T-helper 2 cell treated with Interferon-gamma antibody and Interleukin-4, amounts not matched to agents 100 ng/mL and 5 ng/mL, for 36 hours (primary cell): ENCODE data around the gene UBA1. TPM values are rescaled to one million over a fixed set of nuclear protein-coding genes. Genes with fewer than 3 reads are reported as not detected.

Experiments used
- intact Hi-C: fragments of 100-400 bp; cut with micrococcal nuclease; formaldehyde crosslinking; loops from one replicate; pipeline ENCODE4 v1.15.1; 2023
- total RNA-seq: library from RNA; stranded (reverse); gene quantifications from 2 replicates; pipeline ENCODE4 v1.2.3, GENCODE V29; 2022

The UBA1 gene
- total RNA-seq, 1 donor from 2014 or later: 197 TPM

DNA sequence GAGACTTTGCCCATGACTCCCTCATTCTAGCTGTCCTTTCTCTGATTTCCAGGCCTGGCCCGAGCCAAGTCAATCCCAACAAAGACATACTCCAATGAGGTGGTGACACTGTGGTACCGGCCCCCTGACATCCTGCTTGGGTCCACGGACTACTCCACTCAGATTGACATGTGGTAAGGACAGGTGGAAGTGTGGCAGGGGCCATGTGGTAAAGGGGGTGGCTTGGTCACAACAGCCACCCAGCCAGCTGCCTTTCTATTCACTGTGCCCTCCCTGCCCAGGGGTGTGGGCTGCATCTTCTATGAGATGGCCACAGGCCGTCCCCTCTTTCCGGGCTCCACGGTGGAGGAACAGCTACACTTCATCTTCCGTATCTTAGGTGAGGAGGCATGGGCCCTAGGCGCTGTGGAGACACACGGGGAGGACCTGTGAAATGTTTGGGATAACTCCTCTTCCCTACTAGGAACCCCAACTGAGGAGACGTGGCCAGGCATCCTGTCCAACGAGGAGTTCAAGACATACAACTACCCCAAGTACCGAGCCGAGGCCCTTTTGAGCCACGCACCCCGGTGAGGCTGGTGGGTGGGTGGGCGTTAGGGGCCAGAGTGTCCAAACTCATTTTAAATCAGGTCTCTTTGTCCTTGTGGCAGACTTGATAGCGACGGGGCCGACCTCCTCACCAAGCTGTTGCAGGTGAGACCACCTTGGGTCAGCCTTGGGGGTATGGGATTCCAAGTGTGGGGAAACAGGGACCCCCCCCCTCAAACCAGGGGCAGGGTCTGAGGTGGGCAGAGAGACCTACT is 33.1 kb downstream of the UBA1 start:
- intact Hi-C loops: no loop called here

DNA sequence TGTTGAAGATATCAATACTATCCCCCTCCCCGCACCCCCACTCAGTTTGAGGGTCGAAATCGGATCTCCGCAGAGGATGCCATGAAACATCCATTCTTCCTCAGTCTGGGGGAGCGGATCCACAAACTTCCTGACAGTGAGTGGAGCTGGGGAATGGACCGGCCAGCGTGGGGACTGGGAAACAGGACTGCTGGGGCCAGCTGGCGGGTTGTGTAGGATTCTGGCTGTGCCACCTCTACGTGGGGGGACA is 33.6 kb downstream of the UBA1 start:
- intact Hi-C loops: no loop called here

DNA sequence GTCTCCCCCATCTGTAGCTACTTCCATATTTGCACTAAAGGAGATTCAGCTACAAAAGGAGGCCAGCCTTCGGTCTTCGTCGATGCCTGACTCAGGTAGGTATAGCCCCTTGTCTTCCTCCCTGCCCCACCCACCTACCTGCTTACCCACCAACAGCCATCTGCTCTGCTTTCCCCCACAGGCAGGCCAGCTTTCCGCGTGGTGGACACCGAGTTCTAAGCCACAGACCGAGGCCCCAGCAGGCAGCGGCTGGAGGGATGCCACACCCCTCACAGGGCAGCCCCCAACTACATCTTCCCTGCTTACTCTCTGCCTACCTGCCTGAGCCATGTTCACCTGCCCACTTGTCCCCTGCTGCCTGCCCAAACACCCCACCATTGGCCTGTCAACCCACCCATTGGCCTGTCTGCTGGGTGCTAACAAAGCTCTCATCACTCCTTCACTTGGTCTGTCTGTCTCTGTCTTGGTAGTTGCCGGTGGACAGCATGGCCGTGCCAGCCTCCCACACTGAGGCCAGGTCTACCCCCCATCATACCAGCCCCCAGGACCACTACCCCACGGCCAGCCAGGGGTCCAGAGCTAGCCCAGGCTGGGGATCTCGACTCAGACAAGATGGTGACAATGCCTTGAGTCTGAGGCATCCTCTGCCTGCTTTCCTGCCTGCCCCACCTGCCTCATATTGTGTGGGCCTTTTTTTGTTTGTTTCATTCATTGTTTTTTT is 35.1 kb downstream of the UBA1 start:
- intact Hi-C loops: no loop called here

DNA sequence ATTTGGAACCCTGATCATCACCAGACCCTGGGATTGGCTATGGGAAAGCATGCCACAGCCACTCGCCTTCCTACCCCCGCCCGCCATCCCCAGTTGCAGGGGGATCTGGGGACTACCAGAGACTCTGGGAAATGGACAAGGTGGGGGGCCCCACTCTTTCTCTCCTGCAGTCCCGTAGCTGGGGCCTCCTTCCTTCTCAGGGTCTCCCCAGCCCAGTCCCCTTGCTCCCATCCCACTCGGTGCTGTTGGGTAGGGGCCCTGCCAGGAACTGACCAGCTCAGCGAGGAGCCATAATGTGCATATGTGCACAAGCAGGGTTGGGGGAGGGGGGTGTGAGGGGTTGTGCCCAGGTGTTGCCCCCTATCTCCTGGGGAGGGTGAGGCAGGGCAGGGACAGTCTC is 35.8 kb downstream of the UBA1 start:
- intact Hi-C loops: no loop called here

DNA sequence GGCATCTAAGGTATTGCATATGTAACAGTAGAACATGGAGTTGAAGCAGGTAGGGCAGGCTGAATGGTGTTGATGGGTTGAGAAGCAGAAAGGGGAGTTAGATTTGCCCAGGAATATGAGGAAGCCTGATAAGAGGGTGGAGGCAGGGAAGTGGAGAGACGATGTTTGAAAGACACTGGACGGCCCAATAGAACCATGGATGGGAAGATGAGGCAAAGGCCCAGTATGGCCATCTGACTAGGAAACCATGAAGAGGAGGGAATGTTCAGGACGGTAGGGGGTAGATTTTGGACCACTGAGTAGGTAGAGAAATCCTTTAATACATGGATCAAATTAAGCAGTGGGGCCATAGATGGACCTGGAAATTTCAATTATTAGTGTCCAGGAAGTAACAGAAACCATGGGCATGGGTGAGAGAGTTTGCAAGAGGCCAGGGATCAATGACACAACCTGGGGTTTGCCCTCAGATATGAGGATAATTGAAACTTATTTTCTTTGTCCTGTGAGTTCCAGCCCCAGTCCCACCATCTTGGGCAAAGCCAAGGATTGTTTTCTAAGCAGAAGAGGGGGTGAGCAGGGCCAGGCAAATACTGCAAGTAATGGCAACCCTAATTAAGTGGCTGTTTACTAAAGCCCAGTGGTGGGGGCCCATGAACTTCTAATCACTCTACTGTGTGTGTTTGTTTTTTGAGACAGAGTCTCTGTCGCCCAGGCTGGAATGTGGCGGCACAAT is 36.7 kb downstream of the UBA1 start:
- intact Hi-C loops: loop anchor here (5.0 kb wide), 2 partner anchors 152 to 772 kb away; partner anchors contain the start of gene ZNF182

DNA sequence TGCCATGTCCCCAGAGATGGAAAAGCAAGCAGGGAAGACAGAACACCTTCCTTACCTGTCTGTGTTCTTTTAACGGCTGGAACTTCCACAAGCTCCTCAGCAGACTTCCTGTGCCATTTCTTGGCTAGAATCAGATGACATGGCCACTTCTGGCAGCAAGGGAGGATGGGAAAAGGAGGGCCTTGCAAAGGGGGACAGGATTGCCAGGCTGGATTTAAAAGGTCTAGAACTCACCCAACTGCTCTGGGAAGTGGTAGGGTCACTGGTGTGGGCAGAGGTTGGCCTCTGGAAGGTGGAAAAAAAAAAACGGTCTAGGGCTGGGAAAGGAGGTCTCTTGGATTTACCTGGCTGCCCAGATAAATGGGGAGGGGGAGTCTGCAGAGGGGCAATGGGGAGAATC is 37.5 kb downstream of the UBA1 start:
- intact Hi-C loops: loop anchor here (5.0 kb wide), 2 partner anchors 151 to 771 kb away; partner anchors contain the start of gene ZNF182

DNA sequence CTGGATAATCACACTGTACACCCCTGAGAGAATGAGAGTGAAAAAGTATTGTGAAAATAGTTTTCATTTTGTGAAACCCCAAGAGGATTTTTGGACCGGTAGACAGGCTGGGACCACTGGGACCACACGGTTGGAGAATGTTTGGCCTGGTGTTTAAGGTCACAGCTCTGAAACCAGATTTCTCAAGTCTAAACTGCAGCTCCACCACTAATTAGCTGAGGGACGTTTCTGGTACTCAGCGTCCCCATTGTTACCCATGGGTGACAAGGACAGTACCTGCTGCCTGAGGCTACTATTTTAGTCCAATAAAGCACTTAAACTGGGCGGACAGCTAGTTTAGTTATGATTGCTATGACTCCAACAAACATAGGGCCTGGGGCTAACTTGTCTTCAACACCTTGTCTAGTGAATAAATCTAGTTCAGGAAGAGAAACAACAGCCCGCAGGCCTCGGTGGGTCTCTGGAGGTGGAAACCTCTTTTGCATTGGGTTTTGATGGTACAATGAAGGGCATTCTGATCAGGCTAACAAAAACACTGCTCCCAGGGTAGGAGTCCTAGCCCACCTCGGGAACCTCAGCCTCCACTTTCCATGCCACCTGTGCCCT is 38.7 kb downstream of the UBA1 start:
- intact Hi-C loops: loop anchor here (2.0 to 5.0 kb wide), 3 partner anchors 150 to 770 kb away; partner anchors contain the start of genes UXT and ZNF182

DNA sequence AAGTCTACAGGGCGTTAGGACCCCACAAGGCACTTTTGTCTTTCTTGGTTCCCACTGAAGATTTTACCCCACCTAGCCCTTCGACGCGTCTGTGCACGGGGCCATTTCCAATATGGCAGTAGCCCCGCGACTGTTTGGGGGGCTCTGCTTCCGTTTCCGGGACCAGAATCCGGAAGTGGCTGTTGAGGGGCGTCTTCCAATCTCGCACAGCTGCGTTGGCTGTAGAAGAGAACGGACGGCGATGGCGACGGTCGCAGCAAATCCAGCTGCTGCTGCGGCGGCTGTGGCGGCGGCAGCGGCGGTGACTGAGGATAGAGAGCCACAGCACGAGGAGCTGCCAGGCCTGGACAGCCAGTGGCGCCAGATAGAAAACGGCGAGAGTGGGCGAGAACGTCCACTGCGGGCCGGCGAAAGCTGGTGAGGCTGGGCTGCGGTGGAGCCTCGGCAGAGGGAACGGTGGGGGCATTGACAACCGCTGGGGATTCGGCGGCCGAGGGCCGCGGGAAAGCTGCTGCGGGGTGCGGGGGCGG is 39.2 kb downstream of the UBA1 start, which contains the start of gene USP11:
TSS of gene USP11 (plus strand) at position 207 of the 530 bp plus-strand sequence. CDS start at position 242, 35 bp downstream.
- intact Hi-C loops: loop anchor here (1.0 to 5.0 kb wide), 7 partner anchors 15 to 769 kb away; partner anchors contain the start of genes CDK16, NDUFB11, UBA1 and UXT

DNA sequence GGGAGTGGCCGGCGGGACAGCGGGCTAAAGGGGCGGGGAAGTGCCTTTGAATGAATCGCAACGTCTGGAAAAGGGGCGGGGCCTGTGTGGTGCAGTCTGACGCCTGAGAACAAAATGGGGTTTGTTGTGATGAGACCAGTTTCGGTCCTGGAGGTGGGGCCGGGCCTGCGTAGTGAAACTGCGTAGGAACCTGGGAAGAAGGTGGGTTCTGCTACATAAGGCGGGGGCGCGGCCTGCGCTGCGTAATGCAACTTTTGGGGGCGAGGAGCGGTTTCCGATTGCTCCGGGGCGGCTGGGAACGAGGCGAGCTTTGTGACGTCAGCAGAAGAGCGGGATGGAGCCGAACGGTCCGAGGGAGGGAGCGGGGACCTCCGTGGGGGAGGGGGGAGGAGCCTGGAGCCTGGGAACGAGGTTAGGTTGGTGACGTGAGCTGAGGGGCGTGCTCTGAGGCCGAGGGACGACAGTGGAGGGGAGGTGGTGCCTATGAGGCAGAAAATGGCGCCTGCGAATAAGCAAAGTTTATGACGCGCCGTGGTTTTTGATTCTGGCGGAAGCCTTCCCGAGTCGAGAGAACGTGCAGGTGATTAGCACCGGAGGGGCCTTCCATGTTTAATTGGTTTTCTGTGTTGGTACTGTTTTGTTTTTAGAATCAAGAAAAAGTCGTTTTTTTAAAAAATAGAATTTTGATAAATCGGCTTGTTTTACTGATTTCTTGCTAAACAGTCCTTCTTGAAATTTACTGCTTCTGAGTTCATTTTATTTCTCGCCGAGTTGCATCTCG is 39.9 kb downstream of the UBA1 start:
- intact Hi-C loops: loop anchor here (1.0 to 5.0 kb wide), 7 partner anchors 15 to 769 kb away; partner anchors contain the start of genes CDK16, NDUFB11, UBA1 and UXT

DNA sequence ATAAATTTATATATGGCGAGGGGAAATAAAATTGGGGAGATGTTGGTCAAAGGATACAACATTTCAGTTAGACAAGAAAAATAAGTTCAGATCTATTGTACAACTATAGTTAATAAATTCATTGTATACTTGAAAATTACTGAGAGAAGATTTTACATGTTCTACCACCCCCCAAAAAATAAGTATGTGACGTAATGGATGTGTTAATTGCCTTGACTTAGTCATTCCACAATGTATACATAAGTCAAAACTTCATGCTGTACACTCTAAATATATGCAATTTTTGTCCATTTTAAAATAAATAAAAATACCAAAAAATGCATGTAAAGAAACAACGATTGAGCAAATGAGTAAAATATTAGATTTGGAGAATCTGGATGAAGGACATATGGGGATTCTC is 41.0 kb downstream of the UBA1 start:
- intact Hi-C loops: loop anchor here (5.0 kb wide), 2 partner anchors 148 to 768 kb away; partner anchors contain the start of gene ZNF182

DNA sequence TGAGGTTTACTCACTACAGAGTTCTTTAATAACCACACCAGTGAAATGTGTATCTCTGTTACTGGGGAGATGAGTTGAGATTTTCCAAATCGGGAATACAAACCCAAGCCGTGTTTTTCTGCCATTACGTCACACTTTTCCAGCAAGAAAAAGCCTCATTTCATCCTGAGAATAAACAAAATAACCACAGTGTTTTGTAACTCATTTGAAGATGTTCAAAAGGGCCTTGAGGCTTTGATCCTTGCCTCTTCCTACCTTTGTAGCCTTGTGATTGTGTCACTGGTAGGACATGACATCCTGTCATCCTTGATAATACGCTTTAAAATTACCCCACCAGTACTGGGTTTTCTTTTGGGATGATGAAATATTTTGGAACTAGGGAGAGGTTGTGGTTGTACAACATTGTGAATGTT is 42.1 kb downstream of the UBA1 start:
- intact Hi-C loops: no loop called here

DNA sequence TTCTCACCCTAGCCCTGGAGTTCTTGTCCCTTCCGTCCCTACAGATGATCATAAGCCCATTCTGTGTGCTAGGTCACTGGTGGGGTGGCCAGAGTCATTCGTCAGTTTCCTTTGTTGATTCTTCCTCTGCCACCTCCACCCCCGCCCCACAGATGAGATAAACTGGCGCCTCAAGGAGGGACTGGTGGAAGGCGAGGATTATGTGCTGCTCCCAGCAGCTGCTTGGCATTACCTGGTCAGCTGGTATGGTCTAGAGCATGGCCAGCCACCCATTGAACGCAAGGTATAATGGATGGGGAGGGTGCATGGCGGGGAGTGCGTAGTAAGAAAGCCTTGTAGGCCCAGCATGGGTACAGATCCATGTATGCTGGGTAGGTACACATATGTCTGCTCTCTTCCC is 45.6 kb downstream of the UBA1 start:
- intact Hi-C loops: no loop called here

DNA sequence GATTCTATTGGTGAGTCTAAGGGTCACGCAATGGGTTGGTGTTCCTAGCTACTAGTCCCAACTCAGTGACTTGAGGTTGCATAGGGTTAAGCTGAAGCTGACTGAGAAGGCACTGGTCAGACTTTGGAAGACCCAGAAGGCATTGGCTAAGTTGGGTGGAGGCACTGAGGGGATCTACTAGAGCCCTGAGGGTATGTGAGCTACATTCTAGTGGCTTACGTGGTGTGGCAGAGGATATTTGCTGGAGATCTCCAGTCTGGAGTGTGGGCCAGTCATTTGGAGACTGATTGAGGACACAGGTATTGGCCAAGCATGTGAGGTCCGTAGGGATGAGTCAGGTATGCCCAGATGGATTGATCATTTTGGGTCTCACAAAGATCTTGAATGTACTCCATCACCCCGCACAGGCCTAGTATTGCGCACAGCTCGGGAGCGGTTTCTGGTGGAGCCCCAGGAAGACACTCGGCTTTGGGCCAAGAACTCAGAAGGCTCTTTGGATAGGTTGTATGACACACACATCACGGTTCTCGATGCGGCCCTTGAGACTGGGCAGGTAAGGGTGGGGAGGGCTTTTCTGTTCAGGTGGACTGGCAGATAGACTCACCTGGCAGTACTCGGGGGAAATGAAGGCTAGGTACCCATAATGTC is 46.4 kb downstream of the UBA1 start:
- intact Hi-C loops: no loop called here

DNA sequence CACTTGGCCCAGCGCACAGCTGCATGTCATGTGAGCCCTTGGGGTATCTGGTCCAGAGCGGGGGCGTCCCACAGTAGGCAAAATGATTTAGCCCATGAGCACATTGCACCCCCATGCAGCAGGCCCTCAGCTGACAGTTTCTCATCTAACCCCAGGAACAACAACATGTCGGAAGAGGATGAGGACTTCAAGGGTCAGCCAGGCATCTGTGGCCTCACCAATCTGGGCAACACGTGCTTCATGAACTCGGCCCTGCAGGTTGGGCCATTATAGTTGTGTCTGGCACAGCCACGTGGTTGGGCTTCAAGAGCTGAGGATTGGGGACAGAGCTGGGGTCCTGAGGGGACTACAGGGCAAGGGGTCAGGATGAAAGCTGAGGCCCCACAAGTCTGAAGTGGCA is 47.0 kb downstream of the UBA1 start:
- intact Hi-C loops: no loop called here

DNA sequence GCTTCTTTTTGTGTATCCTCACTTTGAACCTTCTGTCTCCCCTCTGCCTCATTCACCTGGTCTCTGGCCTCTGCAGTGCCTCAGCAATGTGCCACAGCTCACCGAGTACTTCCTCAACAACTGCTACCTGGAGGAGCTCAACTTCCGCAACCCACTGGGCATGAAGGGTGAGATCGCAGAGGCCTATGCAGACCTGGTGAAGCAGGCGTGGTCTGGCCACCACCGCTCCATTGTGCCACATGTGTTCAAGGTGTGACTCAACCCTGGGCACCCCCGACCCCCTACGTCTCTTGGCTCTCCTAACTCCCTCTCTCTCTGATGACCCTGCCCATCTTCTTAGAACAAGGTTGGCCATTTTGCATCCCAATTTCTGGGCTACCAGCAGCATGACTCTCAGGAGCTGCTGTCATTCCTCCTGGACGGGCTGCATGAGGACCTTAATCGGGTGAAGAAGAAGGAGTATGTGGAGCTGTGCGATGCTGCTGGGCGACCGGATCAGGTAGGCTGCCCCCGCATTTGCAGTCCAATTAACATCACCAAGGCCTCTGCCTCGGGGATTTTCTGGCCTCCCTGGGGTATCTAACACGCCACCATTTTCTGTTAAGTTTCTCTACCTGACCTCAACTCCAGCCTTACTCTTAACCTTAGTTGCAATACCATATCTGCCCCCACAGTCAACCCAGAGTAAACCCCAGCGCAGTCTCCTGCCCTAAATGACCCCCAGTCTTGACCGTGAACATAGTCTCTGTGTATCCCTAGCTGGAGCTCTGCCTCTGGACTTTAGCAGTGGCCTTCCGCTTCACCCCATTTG is 47.8 kb downstream of the UBA1 start:
- intact Hi-C loops: no loop called here

DNA sequence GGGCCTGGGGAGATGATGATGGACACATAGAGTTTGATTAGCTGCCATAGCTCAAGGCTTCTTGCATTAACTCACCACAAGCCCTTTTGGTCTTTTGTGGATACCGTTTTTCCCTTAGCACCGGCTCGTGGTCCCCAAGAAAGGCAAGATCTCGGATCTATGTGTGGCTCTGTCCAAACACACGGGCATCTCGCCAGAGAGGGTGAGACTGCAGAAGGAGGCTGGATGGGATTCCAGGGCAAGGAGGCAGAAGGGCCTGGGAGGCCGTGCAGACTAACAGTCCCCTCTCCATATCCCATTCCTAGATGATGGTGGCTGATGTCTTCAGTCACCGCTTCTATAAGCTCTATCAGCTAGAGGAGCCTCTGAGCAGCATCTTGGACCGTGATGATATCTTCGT is 48.7 kb downstream of the UBA1 start:
- intact Hi-C loops: no loop called here

DNA sequence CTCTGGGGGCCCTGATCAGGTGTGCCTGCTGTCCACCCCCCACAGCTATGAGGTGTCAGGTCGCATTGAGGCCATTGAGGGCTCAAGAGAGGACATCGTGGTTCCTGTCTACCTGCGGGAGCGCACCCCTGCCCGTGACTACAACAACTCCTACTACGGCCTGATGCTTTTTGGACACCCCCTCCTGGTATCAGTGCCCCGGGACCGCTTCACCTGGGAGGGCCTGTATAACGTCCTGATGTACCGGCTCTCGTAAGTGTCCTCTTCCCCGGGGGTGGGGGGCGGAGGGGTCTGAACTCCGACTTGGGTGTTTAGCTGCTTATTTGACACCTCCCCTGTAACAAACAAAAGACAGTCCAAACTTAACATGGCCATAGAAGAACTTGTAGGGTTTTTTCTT is 49.7 kb downstream of the UBA1 start:
- intact Hi-C loops: no loop called here

DNA sequence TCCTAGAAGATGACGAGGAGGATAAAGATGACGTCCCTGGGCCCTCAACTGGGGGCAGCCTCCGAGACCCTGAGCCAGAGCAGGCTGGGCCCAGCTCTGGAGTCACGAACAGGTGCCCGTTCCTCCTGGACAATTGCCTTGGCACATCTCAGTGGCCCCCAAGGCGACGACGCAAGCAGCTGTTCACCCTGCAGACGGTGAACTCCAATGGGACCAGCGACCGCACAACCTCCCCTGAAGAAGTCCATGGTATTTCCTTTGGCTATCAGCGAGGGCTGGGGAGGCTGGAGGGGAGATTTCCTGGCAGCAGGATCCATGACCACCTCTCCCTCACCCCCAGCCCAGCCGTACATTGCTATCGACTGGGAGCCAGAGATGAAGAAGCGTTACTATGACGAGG is 51.0 kb downstream of the UBA1 start:
- intact Hi-C loops: no loop called here

DNA sequence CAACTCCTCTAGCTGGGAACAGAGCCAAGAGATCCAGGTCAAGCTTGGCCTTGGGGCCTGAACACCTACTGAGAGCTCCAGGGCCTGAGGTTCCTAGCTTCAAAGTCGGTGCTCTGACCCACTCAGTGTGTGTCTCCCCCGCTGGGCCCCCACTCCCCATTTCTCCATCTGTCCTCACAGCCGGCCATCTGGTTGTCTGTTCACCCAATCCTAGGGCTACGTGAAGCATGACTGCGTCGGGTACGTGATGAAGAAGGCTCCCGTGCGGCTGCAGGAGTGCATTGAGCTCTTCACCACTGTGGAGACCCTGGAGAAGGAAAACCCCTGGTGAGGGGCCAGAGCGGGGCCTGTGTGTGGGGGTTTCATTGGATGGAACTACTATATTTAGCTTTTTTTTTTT is 51.5 kb downstream of the UBA1 start:
- intact Hi-C loops: no loop called here
